IPS-NIHi7 (cell line): ENCODE data around the gene TMEM91.
A peak's percentile ranks its signal among the peaks of the same experiment; 100 is the strongest.
"Not testable (repeated sequence)": the region's sequence is repeated elsewhere in the genome, so short reads cannot be mapped to it uniquely, and the experiment has no call there.

Experiments used
- DNase-seq: peaks from one replicate; pipeline ENCODE4 v3.0.0; 2012; ENCODE audit warnings: mixed read lengths; ENCODE audit errors: extremely low spot score

TMEM91 gene

GRCh38 chr19:41376241-41376997, at the start of gene TMEM91:
TSS of gene TMEM91 (plus strand) at chr19:41376533. CDS start at chr19:41378310, 1,777 bp downstream.
- peak; percentile 79 for DNase-seq

DNA sequence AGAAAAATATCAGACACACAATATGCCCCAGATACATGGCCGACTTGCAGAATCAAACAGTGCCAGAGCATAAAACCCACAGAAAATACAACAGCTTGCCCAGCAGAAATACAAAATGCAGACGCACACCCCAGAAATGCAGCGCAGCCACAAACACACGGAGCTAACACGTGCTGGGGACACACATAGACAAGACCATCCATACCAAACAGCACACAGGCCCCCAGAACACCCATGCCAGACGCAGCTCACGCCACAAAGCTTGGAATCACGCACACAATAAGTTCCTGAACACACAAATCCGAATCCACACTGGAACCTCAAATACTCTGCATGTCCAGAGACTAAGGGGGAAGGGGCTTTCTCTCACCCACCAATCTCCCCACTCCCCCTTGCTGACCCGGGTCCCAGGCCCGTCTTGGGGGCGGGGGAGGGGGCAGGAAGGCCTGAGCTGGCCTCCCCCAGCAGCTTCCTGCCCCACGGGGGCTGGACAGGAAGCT, 49.2 kb upstream of the TMEM91 start:
- DNase-seq = no peak

DNA sequence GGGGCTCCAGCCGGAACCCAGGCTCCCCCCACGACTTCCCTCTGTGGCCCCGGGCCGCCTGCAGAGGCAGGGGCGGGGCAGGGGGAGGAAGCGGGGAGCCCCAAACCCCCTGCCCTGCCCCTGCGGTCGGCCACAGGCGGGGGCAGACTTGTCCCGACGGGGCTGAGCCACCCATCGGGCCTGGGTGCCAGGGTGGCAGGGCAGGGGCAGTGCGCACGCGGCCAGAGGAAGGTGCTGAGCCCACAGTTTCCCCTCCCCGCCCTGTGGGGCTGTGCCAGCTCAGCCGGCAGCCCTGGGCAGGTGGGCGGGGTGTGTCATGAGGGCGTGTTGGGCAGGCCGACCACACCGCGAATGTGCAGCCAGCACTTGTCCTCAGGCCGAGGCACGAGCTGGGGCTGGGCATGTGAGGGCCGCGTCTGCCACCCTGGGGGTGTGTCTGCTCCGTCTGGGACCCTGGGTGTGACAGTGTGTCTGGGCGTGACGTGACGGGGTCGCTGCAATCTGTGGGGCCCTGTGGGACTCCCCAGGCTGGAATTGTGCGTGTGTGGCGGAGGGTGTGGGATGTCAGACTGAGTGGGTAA, 48.7 kb upstream of the TMEM91 start:
- DNase-seq = no peak

DNA sequence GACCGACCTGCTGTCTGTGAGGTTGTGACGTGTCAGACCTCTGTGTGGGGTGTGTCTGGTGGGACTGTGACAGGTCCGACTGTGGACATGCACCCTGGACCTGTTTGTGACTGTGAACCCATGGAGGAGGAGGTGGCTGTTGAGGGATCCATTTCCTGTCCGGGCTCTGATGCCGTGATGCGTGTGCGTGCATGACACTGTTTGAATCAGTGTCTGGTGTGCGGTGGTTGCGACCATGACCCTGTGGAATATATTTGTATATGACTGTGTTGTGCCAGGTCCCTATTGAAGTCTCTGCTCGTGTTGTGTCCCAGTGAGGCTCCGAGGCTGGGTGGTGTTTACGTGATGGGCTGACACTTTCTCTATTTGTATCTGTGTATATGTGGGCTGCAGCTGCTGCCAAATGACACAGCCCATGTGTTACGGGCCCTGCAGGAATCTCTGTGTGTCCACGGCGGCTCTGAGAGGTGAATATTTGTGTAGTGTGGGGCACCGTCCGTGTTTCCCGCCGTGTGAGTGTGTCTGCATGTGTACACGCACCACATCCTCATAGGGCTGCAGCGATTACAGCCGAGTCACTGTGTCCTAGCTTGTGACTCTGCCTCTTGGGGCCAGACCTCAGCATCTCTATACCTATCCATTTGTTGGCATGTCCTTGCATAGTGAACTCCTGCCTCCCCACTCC, 48.0 kb upstream of the TMEM91 start:
- no peak for DNase-seq

- DNase-seq = no peak
Observed at GRCh38 chr19:41328842-41329225, 47.5 kb upstream of the TMEM91 start.

GRCh38 chr19:41330481-41330880, 45.9 kb upstream of the TMEM91 start:
- no peak for DNase-seq

GRCh38 chr19:41330946-41331678, 45.2 kb upstream of the TMEM91 start:
- DNase-seq = no peak

DNA sequence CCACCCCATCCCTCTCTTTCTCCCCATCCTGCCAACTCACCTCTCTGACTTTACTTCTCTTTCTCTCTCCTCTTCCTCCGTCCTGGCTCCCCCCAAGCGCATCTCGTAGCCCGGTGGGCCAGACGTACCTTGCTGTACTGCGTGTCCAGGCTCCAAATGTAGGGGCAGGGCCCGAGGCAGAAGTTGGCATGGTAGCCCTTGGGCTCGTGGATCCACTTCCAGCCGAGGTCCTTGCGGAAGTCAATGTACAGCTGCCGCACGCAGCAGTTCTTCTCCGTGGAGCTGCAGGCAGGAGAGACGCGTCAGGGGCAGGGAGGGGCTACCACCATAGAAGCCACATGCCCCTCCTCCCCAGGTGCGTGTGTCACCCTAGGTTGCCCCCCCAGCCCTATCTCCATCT, 44.3 kb upstream of the TMEM91 start:
- DNase-seq = no peak

GRCh38 chr19:41332468-41332867, 43.9 kb upstream of the TMEM91 start:
- no peak for DNase-seq

GRCh38 chr19:41334793-41335192, 41.5 kb upstream of the TMEM91 start:
- DNase-seq = no peak

DNA sequence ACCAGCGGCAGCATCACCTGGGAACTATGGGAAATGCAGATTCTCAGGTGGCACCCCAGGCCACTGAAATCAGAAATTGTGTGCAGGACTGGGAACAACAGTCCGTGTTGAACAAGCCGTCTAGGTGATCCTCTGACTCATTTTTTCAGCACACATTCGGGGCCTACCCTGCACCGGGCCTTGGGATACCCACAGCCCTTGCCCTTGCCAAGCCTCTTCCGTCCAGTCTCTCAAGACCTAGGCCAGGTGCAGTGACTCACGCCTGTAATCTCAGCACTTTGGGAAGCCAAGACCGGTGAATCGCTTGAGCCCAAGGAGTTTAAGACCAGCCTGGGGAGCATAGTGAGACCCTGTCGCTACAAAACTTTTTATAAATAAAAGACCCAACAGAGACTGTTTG, 40.9 kb upstream of the TMEM91 start:
- DNase-seq = no peak

DNA sequence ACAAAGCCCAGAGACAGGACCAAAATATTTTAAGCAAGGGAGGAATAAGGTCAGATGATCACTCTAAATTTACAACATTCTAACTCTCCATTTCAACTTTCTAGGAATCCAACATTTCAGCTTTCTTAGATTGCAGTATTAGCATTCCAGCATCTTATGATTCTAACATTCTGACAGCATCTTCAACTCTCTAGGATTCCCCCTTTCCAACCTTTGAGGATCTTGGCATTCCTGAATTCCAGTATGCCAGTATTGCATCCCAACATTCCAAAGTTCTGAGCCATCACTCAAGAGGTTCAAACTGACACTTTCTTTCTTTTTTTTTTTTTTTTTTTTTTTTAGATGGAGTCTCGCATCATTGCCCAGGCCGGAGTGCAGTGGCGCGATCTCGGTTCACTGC, 36.4 kb upstream of the TMEM91 start:
- DNase-seq = no peak

DNA sequence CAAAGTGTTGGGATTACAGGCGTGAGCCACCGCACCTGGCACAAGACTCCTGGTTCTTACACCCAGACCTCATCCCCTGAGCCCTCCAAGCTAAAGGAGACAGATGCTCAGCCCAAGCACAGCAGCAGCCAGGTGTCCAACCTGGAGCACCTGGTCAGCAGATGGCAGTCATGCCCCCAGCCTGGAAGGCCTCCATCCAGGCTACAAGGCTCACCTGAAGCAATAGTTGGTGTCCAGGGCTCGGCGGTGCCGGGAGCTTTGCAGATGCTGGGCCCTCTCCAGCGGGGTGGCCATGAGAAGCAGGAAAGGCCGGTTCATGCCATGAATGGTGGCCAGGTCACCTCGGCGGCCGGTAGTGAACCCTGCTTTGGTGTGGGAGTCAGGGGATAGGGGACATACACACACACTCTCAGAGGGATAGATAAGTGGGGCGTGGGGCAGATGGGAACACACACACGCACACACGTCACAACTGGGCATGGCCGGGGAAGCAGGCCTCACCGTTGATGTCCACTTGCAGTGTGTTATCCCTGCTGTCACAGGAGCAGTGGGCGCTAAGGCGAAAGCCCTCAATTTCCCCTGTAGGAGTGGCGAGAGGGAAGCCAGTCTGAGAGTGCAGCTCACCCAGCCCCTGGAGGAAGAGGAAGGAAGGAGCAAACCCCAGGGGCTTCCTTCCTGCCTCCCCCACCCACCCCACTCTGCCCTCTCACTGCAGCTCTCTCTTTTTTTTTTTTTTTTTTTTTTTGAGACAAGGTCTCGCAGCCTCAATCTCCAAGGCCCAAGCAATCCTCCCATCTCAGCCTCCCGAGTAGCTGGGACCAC, 34.5 kb upstream of the TMEM91 start:
- peak; percentile 58 for DNase-seq

DNA sequence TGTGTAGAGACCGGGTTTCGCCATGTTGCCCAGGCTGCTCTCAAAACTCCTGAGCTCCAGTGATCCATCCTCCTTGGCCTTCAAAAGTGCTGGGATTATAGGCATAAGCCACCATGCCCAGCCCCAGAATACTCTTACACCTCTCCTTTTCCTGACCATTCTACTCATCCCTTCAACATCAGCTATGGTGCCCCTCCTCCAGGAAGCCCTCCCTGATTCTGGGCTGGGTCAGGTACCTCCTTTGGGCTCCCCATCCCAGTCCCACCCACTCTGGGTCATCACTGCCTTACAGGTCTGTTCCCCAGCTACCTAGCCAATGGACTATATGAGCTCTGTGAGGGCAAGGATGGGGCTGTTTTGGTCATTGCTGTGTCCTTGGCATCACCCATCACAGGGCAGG, 32.2 kb upstream of the TMEM91 start:
- DNase-seq = no peak

DNA sequence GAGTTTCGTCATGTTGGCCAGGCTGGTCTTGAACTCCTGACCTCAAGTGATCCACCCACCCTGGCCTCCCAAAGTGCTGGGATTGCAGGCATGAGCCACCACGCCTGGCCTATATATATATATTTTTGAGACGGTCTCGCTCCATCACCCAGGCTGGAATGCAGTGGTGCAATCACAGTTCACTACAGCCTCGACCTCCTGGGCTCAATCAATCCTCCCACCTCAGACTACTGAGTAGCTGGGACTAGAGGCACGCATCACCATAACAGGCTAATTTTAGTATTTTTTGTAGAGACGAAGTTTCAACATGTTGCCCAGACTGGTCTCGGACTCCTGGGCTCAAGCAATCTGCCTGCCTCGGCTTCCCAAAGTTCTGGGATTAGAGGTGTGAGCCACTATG, 29.4 kb upstream of the TMEM91 start:
- DNase-seq = not testable (repeated sequence)

DNA sequence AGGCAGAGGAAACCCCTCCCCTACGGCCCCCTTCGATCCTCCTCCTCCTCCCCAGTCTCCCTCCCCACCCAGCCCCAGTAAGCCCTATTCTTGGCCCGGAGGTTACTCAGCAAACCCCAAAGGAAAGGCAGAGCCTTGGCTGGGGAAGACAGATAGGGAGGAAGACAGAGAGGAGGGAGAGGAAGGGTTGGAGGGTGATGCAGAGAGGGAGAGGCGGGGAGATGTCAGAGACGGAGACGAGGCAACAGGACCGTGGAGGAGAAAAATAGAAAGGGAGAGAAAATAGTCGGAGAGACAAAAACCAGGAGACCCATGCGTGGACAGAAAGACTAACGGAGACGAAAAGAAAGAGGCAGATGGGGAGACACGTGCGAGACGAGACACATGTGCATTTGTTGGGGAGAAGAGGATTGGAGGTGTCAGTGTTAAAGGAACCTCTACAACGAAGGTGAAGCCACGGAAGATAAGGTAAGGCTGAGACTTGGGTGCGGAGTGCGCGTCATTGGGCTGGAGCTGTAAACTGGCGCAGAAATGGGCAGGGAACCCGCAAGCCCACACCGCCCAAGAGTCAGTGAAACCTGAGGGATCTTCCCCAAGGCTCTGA, 25.5 kb upstream of the TMEM91 start:
- DNase-seq = peak; percentile 31

- peak; percentile 73 for DNase-seq
Observed at GRCh38 chr19:41351339-41352245, 24.7 kb upstream of the TMEM91 start.

- DNase-seq = no peak
Observed at GRCh38 chr19:41352279-41352608, 24.1 kb upstream of the TMEM91 start.

DNA sequence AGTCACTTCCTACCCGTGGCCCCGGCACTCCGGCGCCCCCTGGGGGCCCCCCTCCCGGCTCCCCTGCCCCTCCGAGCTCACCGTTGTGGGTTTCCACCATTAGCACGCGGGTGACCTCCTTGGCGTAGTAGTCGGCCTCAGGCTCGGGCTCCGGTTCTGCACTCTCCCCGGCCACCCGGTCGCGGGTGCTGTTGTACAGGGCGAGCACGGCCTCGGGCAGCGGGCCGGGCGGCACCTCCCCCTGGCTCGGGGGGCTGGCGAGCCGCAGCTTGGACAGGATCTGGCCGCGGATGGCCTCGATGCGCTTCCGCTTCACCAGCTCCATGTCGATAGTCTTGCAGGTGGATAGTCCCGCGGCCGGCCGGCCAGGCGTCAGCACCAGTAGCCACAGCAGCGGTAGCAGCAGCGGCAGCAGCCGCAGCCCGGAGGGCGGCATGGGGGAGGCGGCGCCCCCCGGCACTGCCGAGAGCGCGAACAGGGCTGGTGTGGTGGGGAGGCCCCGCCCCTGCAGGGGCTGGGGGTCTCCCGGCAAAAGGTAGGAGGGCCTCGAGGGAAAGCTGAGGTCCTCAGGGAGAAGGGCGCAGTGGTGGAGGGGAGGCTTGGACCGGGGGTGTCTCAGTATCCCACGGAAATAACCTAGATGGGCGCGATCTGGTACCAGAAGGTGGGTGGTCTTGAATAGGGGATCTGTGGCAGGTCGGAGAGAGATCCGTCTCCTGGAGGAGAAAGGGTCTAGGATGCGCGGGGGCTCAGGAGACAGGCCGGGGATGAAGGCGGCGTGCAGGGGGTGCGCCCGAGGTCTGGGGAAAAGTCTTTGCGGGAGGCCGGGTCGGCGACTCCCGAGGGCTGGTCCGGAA, 23.5 kb upstream of the TMEM91 start:
- DNase-seq = peak; percentile 64
